ENCODE data around the gene BANP.
"Not testable (repeated sequence)": the region's sequence is repeated elsewhere in the genome, so short reads cannot be mapped to it uniquely, and the experiment has no call there.

BANP gene

DNA sequence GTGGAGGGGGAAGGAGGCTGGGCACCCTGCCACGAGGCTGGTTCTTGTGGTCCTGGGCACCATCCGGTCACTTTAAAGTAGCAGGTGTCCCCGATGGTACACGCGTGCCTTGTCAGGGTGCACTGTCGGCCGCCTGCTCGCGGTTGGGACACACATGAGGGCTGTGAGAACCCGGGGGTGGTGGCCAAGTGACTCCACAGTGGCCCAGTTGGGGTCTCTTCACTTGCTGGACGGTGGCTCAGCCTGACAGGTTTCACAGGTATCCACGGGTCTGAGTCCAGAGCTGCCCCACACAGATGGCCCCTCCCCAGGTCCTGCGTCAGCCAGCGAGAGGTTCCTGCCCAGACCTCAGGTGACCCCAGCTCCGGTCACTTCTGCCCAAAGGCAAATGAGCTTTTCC, 137.8 kb downstream of the BANP start:
- DNase-seq: not testable (repeated sequence)

- DNase-seq: not testable (repeated sequence)
Measured at GRCh38 chr16:88089632-88090376, 138.6 kb downstream of the BANP start.

- DNase-seq: not testable (repeated sequence)
Measured at GRCh38 chr16:88090377-88091175, 139.3 kb downstream of the BANP start.

- DNase-seq: not testable (repeated sequence)
Measured at GRCh38 chr16:88091221-88091971, 140.2 kb downstream of the BANP start.

DNA sequence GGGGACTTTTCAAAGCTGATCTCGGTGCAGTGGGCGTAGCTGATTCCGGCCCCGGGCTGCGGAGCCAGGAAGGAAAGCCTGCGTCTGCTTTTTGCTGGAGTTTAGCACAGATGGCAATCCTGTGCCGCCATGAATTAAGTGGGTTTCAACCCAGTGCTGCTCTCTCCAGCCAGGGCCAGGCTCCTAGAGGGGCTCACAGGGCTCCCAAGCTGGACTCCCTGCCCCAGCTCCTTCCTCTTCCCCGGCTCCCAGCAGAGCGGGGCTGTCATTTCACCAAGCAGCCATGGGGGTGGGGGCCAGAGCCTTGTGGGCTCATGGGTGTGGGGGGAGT, 140.7 kb downstream of the BANP start:
- DNase-seq: not testable (repeated sequence)

GRCh38 chr16:88092791-88093555, 141.7 kb downstream of the BANP start:
- DNase-seq: not testable (repeated sequence)

DNA sequence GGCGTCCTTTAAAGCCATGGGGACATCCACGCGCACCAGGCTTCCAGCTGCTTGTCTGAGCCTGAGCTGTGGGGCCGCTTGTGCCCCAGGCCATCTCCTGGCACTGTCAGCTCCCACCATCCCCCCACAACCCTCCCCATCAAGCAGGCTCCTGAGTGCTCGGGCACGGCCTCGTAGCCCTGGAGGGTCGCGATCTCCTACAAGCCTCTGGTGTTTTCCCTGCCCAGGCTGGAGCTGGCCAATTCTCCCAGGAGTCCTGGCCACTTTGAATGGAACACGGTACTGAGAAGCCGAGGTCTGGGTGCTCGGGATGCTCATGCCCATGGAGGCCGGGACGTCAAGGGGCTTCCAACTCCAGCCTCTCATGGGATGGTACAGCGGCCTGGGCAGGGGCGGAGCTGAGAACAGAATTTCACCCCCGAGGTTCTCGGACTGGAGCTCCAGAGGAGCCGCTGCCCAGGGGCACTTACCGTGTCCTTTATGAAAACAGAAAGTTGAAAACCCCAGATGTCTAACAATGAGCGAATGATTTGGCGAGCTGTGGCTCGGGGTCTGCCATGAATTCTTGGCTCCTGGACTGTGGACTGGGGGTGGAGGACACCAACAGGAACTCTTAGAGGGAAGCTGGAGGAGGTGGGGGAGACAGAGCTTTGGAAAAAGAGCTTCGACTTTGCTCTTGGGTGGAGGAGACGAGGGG, 142.5 kb downstream of the BANP start:
- not testable (repeated sequence) for DNase-seq

DNA sequence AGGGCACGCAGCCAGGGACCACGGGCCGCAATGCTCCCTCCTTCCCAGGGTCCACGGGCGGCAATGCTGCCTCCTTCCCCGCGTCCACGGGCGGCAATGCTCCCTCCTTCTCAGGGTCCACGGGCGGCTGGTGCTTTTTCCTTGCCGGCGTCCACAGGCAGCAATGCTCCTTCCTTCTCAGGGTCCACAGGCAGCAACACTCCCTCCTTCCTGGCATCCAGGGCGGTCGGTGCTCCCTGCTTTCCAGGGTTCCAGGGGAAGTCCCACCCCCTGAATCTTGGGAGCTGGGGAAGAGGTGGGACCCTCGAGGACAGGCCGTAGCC, 143.0 kb downstream of the BANP start:
- DNase-seq: not testable (repeated sequence)

DNA sequence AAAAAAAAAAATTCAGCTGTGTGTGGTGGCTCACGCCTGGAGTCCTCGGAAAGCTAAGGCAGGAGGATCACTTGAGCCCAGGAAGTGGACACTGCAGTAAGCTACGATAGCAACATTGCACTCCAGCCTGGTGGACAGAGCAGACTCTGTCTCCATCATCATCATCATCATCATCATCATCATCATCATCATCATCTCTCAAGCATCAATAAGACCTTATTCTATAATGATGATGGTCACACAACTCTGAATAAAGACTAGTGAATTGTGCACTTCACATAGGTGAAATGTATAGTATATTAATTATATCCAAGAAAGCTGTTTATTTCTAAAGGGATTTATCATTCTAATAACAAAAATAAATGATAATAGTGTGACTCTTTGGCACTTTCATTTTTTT, 143.7 kb downstream of the BANP start:
- not testable (repeated sequence) for DNase-seq

DNA sequence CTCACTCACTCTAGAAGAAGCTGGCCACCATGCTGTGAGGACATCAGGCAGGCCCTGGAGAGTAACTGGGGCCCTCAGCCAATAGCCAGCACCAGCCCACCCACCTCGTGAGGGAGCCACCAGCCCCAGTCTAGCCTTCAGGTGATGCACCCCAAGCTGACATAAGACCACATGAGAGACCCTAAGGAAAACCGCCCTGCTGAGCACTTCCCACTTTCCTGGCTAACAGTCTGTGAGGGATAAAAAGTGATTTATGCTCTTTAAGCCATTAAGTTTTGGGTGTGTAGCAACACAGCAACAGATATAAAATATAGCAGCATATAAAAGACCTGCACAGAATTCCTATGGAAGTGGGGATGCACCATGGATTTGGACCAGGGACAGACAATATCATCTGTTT, 145.4 kb downstream of the BANP start:
- not testable (repeated sequence) for DNase-seq

GRCh38 chr16:88098731-88099562, 147.7 kb downstream of the BANP start:
- DNase-seq: not testable (repeated sequence)

- no peak for DNase-seq
Measured at GRCh38 chr16:88099563-88099890, 148.3 kb downstream of the BANP start.

DNA sequence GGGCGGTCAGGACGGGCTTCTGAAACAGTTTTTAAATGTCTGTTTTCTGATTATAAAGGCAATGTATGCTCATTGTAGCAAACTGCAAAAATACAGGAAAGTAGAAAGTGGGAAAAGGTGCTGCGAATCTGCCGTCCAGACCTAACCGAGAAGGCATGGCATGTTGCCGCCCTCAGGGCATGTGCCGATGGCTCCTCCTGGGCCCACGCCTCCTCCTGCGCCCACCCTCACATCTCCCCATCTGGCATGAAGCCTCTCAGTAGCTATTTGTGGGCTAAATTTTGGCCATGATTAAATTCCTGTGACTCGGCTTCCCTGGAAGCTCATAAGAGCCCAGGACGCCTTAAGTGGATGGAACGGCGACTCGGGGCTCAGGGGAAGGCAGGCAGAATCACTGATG, 148.7 kb downstream of the BANP start:
- DNase-seq: not testable (repeated sequence)

DNA sequence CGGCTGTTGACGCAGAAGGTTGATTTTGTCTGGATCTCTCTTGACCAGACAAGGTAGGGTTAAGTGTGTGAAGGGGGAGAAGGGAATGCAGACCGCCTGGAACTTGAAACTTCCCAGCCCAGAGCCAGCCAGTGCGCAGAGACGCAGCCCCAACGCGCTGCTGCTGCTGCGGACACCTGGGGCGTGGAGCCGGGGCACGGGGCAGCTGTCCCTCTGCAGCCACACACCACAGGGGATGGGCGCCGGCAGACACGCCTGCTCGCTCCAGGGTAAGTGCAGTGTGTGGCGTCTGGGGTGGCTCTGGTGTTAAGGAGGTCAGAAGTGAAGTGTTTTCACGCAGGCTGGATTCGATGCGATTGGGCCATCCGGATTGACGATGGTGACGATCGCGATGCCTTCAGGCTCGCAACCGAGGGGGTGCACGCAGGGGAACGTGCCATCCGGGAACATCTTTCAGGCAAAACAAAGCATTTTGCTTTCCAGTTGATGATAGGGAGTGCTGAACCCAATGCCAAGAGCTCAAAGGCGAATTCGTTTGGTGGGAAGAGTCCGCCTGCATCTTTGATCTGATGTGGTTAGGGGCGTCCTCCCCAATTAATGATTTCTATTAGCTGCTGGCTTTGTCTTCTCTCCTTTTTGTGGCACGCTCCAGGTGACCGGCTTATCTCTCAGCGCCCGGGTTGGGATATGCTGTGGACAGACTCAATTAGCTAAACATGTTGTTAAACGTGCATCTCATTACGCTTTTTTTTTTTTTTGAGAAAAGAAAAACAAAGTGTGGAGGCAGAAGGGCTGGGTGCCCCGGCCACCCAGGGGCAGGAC, 149.8 kb downstream of the BANP start:
- DNase-seq: not testable (repeated sequence)

DNA sequence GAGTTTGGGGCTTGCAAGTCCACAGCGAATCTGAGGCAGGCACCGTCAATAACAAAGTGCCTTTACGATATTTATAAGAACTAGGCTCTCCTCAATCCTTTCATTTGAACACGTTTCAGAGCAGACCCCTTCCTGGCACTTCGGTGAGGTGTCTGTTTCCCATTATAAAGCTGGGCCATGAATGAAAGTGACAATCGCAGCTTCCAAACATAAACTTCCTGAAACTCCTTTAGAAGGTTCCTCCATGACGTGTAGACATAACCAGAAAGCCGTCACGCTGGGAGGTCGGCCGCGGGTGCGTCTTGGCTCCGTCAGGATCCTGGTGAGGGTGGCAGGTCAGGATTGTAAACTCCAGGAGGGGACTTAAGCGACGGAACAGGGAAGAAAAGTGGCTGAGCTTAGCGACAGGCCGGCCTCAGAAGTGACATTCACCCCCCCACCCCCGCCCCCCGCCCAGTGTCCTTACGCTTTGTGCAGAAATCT, 150.4 kb downstream of the BANP start:
- not testable (repeated sequence) for DNase-seq

DNA sequence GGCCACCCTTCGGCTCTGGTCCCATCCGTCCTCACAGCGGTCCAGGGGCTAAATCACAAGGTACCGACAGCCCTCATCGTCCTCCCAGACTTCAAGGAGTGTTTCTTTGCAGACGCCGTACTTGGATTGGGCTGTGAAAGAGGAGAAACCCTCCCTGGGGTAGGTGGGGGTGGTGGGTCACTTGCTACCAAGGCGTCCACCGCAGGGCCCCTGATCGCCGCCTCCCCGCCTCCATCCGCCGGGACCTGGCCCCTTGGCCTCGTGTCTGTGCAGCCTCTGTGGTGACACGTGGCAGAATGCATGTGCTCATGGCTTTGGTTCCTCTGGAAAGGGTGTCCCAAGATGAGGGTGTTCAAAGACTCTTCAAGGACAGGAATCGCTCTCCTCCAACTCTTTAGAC, 151.4 kb downstream of the BANP start:
- no peak for DNase-seq

DNA sequence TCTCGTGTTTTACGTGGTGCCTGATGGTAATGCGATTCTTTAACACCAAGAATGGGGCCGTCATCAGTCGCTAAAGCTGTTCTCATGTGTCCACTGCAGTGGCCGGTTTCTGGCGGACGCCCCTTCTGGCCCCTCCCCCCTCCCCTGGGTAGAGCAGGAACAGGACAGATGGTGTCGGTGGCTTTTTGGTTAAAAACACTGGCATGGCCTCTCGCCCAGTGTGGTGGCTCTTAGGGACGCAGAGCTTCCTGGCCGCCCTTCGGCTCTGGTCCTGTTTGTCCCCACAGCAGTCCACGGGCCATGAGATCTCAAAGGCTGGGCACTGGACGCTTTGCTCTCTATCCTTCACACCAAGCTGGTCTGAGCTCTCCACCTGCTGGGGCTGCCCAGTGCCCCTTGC, 151.8 kb downstream of the BANP start:
- no peak for DNase-seq

GRCh38 chr16:88103581-88104188, 152.5 kb downstream of the BANP start:
- DNase-seq: no peak

- not testable (repeated sequence) for DNase-seq
Measured at GRCh38 chr16:88104363-88104762, 153.1 kb downstream of the BANP start.

GRCh38 chr16:88105574-88106140, 154.4 kb downstream of the BANP start:
- not testable (repeated sequence) for DNase-seq

Measured in NCI-H510A treated with DMSO at 0.1 percent for 48 hours (cell line).